Right atrium auricular region (tissue), 2 donors: ENCODE results near the gene FGD3. TPM values are rescaled to one million over a fixed set of nuclear protein-coding genes. Genes with fewer than 3 reads are reported as not detected.
"Not testable (repeated sequence)": the region's sequence is repeated elsewhere in the genome, so short reads cannot be mapped to it uniquely, and the experiment has no call there.

Experiments used
- DNase-seq: peaks from one replicate; pipeline ENCODE4 v3.0.0-alpha.2; 2019; ENCODE audit warnings: low spot score
- H3K27ac ChIP-seq, 2 donors: fragments of 200-600 bp; sonication (generic); 1 replicate in 1 of 2; 2 replicates in 1 of 2; pipeline ENCODE4 v1.5.1; 2016 to 2019
- H3K27me3 ChIP-seq, 2 donors: fragments of 200-600 bp; sonication (generic); one replicate each; pipeline versions ENCODE4 v1.5.1 to v1.6.0; 2017 to 2019
- H3K36me3 ChIP-seq: fragments of 200-600 bp; sonication (generic); one replicate; pipeline ENCODE4 v1.5.1; 2016
- H3K4me1 ChIP-seq, 2 donors: fragments of 200-600 bp; sonication (generic); one replicate each; pipeline versions ENCODE4 v1.5.1 to v1.6.0; 2017 to 2019
- H3K4me3 ChIP-seq, 2 donors: fragments of 200-600 bp; sonication (generic); 1 replicate in 1 of 2; 2 replicates in 1 of 2; pipeline ENCODE4 v1.5.1; 2017 to 2019; ENCODE audit warnings: mild to moderate bottlenecking in 1 of 2, moderate library complexity in 1 of 2
- H3K9me3 ChIP-seq, 2 donors: fragments of 200-600 bp; sonication (generic); one replicate each; pipeline ENCODE4 v1.5.1; 2019
- CTCF ChIP-seq, 2 donors: fragments of 200-600 bp; sonication (generic); IDR thresholded peaks; one replicate each; pipeline ENCODE4 v1.5.1; 2019; ENCODE audit warnings: antibody characterized with exemption in 2 of 2
- total RNA-seq, 2 donors: library from RNA; depleted of rRNA; stranded (reverse); fragments of >200 nt; gene quantifications; one replicate each; pipeline ENCODE4 v1.1.0, GENCODE V29; 2016

FGD3 gene
- total RNA-seq, result 1 to 10 TPM; 2.2 to 3.3 TPM

- no peak for TF ChIP-seq CTCF (IDR thresholded peaks at IDR 0.05)
- Histone ChIP-seq H3K4me3 (peak within 1 kb of the TSS; percentile 41 to 58), H3K4me1 (peaks cover 0 to 10% of the 10 kb centered on the region in 2 donors), H3K27me3 (peaks cover 0 to 5% of the 10 kb centered on the region in 2 donors), H3K36me3 (no peaks in the 10 kb centered on the region), H3K9me3 (no peaks in the 10 kb centered on the region), H3K27ac (peak within 1 kb of the TSS in 1 of 2 donors; percentile 16)
- no peak for DNase-seq
These were observed at the start of gene FGD3 for GRCh38 chr9:92947268-92948037. Gene FGD3, plus strand, starts transcription at chr9:92947523. Its CDS starts 28,734 bp downstream, at chr9:92976257.

- not testable (repeated sequence) for H3K4me1 ChIP-seq, H3K4me3 ChIP-seq, H3K36me3 ChIP-seq, H3K27ac ChIP-seq, H3K27me3 ChIP-seq, H3K9me3 ChIP-seq, DNase-seq
These were observed 42.2 kb upstream of the FGD3 start for GRCh38 chr9:92905137-92905536.

- TF ChIP-seq CTCF (IDR thresholded peaks at IDR 0.05), result no peak
- no peaks in the 10 kb centered on the region for H3K9me3 ChIP-seq
- DNase-seq, result no peak
- no peak overlapping the region for H3K27ac ChIP-seq
- H3K36me3 ChIP-seq, result no peaks in the 10 kb centered on the region
- no peaks in the 10 kb centered on the region for H3K4me1 ChIP-seq
- no peaks in the 10 kb centered on the region for H3K27me3 ChIP-seq
- no peak overlapping the region for H3K4me3 ChIP-seq
These were observed 35.5 kb upstream of the FGD3 start for GRCh38 chr9:92911511-92912475.

GRCh38 chr9:92917176-92917800 lies 30.0 kb upstream of the FGD3 start:
- no peaks in the 10 kb centered on the region for H3K36me3 ChIP-seq
- H3K4me3 ChIP-seq, result no peak overlapping the region
- no peaks in the 10 kb centered on the region for H3K9me3 ChIP-seq
- no peaks in the 10 kb centered on the region for H3K4me1 ChIP-seq
- TF ChIP-seq CTCF (IDR thresholded peaks at IDR 0.05), result no peak
- H3K27ac ChIP-seq, result no peak overlapping the region
- DNase-seq, result no peak
- H3K27me3 ChIP-seq, result no peaks in the 10 kb centered on the region

- Histone ChIP-seq H3K27me3 (no peaks in the 10 kb centered on the region), H3K4me1 (no peaks in the 10 kb centered on the region), H3K4me3 (no peak overlapping the region), H3K36me3 (no peaks in the 10 kb centered on the region), H3K27ac (no peak overlapping the region), H3K9me3 (no peaks in the 10 kb centered on the region)
- no peak for DNase-seq
- TF ChIP-seq CTCF (IDR thresholded peaks at IDR 0.05), result no peak
These were observed 26.9 kb upstream of the FGD3 start for GRCh38 chr9:92920437-92920836.

- Histone ChIP-seq H3K4me3 (no peak overlapping the region), H3K36me3 (no peaks in the 10 kb centered on the region), H3K4me1 (no peaks in the 10 kb centered on the region), H3K27ac (no peak overlapping the region), H3K9me3 (no peaks in the 10 kb centered on the region), H3K27me3 (no peaks in the 10 kb centered on the region)
- no peak for DNase-seq
- no peak for TF ChIP-seq CTCF (IDR thresholded peaks at IDR 0.05)
These were observed 15.7 kb upstream of the FGD3 start for GRCh38 chr9:92931606-92932005.
